PC-9 (cell line): ENCODE results near the gene HBQ1.
"Not testable (repeated sequence)": the region's sequence is repeated elsewhere in the genome, so short reads cannot be mapped to it uniquely, and the experiment has no call there.

Experiments
- CTCF ChIP-seq: fragments of 200-600 bp; sonication (generic); conservative IDR thresholded peaks from 2 replicates; pipeline ENCODE4 v1.6.1; 2017; ENCODE audit warnings: mixed run types, antibody characterized with exemption, mild to moderate bottlenecking, moderate library complexity
- EZH2 ChIP-seq: fragments of 200-600 bp; sonication (generic); IDR thresholded peaks from 2 replicates; pipeline ENCODE4 v1.8.0; 2017; ENCODE audit warnings: antibody characterized with exemption, low read depth

GRCh38 chr16:172374-172941, 7.8 kb upstream of the HBQ1 start, which contains the start of gene HBA2:
- not testable (repeated sequence) for TF ChIP-seq CTCF, EZH2
